Loucy (cell line): ENCODE measurements around the gene CALN1.
"Not testable (repeated sequence)": the region's sequence is repeated elsewhere in the genome, so short reads cannot be mapped to it uniquely, and the experiment has no call there.

Source experiments
- H2AFZ ChIP-seq: fragments of 200-600 bp; sonication (generic); 2 replicates; pipeline ENCODE4 v1.6.0; 2016; ENCODE audit warnings: antibody characterized with exemption, mild to moderate bottlenecking, low read length, moderate library complexity
- H3F3A ChIP-seq: fragments of 200-600 bp; 2 replicates; pipeline ENCODE4 v1.6.0; 2016; ENCODE audit warnings: antibody characterized with exemption, low read depth, mild to moderate bottlenecking
- H3K27me3 ChIP-seq: fragments of 200-600 bp; sonication (generic); 2 replicates; pipeline ENCODE4 v1.6.1; 2014; ENCODE audit warnings: low read length, mild to moderate bottlenecking; ENCODE audit not compliant: insufficient read depth, poor library complexity, severe bottlenecking
- H3K36me3 ChIP-seq: fragments of 200-600 bp; sonication (generic); 2 replicates; pipeline ENCODE4 v1.6.1; 2016; ENCODE audit warnings: low read length; ENCODE audit not compliant: insufficient read depth
- H3K4me1 ChIP-seq: fragments of 200-600 bp; sonication (generic); 2 replicates; pipeline ENCODE4 v1.5.1; 2014; ENCODE audit warnings: low read length, mild to moderate bottlenecking; ENCODE audit not compliant: insufficient read depth, poor library complexity, severe bottlenecking
- H3K4me2 ChIP-seq: fragments of 200-600 bp; sonication (generic); 2 replicates; pipeline ENCODE4 v1.6.0; 2014; ENCODE audit warnings: antibody characterized with exemption, low read length, low read depth, mild to moderate bottlenecking; ENCODE audit not compliant: poor library complexity, severe bottlenecking
- H3K4me3 ChIP-seq: fragments of 200-600 bp; sonication (generic); 2 replicates; pipeline ENCODE4 v1.5.1; 2014; ENCODE audit warnings: low read length, mild to moderate bottlenecking, mixed read lengths; ENCODE audit not compliant: poor library complexity, severe bottlenecking
- H3K79me2 ChIP-seq: fragments of 200-600 bp; sonication (generic); 2 replicates; pipeline ENCODE4 v1.6.1; 2014; ENCODE audit warnings: low read length; ENCODE audit not compliant: insufficient read depth
- H3K9ac ChIP-seq: fragments of 200-600 bp; sonication (generic); 2 replicates; pipeline ENCODE4 v1.6.0; 2014; ENCODE audit warnings: mild to moderate bottlenecking, low read depth, low read length, moderate library complexity; ENCODE audit not compliant: poor library complexity, severe bottlenecking
- H3K9me2 ChIP-seq: fragments of 200-600 bp; sonication (generic); replicated peaks from 2 replicates; pipeline ENCODE4 v1.6.1; 2016; ENCODE audit warnings: low read depth, low read length, mixed read lengths
- H3K9me3 ChIP-seq: fragments of 200-600 bp; sonication (generic); 2 replicates; pipeline ENCODE4 v1.6.1; 2014; ENCODE audit warnings: mild to moderate bottlenecking, antibody characterized with exemption, low read length, low read depth; ENCODE audit not compliant: insufficient read depth
- H4K20me1 ChIP-seq: fragments of 200-600 bp; sonication (generic); 2 replicates; pipeline ENCODE4 v1.6.0; 2014; ENCODE audit warnings: antibody characterized with exemption, low read length, mild to moderate bottlenecking; ENCODE audit not compliant: insufficient read depth, poor library complexity, severe bottlenecking
- EZH2phosphoT487 ChIP-seq: fragments of 200-600 bp; IDR thresholded peaks from 2 replicates; pipeline ENCODE4 v1.6.1; 2018; ENCODE audit warnings: antibody characterized with exemption, mild to moderate bottlenecking, moderate library complexity, borderline replicate concordance
- TF ChIP-seq, protein P1 (sequence below): fragments of 200-600 bp; sonication (generic); conservative IDR thresholded peaks from 2 replicates; pipeline ENCODE4 v1.5.1; 2014; ENCODE audit warnings: mild to moderate bottlenecking, antibody characterized with exemption, low read length

CALN1 gene

DNA sequence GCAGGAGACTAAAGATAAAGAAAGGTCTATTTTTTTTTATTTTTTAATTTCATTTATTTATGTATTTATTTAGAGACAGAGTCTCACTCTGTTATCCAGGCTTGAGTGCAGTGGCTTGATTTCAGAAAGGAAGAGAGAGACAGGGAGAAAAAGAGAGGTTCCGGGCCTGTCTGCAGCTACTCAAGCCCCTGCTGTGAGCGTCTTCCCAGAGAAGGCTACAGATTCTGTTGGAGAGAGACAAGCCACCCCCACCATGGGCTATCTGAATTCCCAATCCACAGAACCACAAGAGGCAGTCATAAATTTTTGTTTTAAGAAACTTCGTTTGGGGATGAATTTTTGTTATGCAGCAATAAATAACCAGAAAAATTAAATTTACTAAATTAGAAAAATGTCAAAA is 68.1 kb downstream of the CALN1 start:
- Histone ChIP-seq H3K9me2 (no peaks in the 10 kb centered on the region), H3K9me3 (no peaks in the 10 kb centered on the region), H3K9ac (no peak overlapping the region), H3K36me3 (no peaks in the 10 kb centered on the region), H2AFZ (no peak overlapping the region), H3K4me2 (no peak overlapping the region), H4K20me1 (no peaks in the 10 kb centered on the region), H3F3A (no peaks in the 10 kb centered on the region), H3K79me2 (no peaks in the 10 kb centered on the region), H3K4me1 (no peaks in the 10 kb centered on the region), H3K4me3 (no peak overlapping the region), H3K27me3 (no peaks in the 10 kb centered on the region)
- no peak for TF ChIP-seq EZH2phosphoT487
- TF ChIP-seq, protein P1, sequence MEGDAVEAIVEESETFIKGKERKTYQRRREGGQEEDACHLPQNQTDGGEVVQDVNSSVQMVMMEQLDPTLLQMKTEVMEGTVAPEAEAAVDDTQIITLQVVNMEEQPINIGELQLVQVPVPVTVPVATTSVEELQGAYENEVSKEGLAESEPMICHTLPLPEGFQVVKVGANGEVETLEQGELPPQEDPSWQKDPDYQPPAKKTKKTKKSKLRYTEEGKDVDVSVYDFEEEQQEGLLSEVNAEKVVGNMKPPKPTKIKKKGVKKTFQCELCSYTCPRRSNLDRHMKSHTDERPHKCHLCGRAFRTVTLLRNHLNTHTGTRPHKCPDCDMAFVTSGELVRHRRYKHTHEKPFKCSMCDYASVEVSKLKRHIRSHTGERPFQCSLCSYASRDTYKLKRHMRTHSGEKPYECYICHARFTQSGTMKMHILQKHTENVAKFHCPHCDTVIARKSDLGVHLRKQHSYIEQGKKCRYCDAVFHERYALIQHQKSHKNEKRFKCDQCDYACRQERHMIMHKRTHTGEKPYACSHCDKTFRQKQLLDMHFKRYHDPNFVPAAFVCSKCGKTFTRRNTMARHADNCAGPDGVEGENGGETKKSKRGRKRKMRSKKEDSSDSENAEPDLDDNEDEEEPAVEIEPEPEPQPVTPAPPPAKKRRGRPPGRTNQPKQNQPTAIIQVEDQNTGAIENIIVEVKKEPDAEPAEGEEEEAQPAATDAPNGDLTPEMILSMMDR: no peak

DNA sequence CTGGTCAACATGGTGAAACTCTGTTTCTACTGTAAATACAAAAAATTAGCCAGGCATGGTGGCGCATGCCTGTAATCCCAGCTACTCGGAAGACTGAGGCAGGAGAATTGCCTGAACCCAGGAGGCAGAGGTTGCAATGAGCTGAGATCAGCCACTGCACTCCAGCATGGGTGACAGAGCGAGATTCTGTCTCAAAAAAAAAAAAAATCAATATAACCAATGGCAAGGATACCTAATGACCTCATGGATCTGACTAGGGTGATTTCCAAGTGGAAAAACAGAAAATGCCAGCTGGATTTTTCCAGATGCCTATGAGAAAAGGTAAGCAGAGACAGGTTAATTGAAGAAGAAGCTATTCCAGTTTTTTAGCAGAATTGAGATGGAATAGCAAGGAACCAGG is 68.8 kb downstream of the CALN1 start:
- H3K9me3 ChIP-seq, H3K79me2 ChIP-seq, H3K9ac ChIP-seq, H3K36me3 ChIP-seq, H3F3A ChIP-seq, H4K20me1 ChIP-seq, H3K4me3 ChIP-seq, H3K9me2 ChIP-seq, H3K4me2 ChIP-seq, H3K27me3 ChIP-seq, H2AFZ ChIP-seq, H3K4me1 ChIP-seq: not testable (repeated sequence)

DNA sequence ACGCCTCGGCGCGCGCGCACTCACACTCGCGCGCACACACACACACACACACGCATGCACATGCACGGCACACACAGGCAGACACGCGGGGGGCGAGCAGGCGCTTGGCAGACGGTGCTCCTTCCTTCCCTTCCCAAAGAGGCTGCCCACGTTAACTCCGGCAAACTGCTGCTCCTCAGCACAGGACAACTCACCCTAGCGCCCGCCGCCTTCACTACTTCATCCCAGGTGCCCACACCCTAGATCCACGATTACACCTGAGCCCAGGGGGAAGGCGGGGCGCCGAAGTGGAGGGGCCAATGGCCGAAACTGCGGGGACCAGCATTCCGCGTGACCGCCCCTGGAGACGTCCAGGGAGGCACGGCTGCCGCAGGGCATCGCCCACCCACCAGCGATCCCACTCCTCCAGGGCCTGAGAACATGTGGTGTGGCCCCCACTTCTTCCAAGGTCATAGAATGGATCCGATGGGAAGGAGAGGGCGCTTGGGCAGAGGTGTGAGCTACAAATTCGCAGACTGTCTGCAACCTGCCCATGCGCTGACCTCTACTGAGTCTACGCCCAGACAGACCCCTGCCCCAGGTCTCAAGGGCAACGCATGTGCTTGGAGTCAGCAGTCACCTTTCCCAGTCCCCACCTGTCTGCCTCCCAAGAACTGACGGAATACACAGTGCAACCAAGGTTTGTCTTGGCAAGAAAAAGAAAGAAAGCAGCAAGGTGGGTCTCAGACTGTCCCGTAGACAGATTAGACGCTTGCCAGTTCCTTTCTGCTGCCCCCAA is 74.6 kb downstream of the CALN1 start:
- no peaks in the 10 kb centered on the region; the same call in 1 of the 2 replicates for H3K9me3 ChIP-seq
- H3K36me3 ChIP-seq: no peaks in the 10 kb centered on the region
- no peaks in the 10 kb centered on the region for H3K9me2 ChIP-seq
- no peaks in the 10 kb centered on the region for H4K20me1 ChIP-seq
- H3F3A ChIP-seq: no peaks in the 10 kb centered on the region
- no peak overlapping the region for H3K9ac ChIP-seq
- TF ChIP-seq, protein P1: no peak
- no peak for TF ChIP-seq EZH2phosphoT487
- no peaks in the 10 kb centered on the region for H3K4me1 ChIP-seq
- H3K4me3 ChIP-seq: no peak overlapping the region
- no peak overlapping the region for H3K4me2 ChIP-seq
- no peaks in the 10 kb centered on the region for H3K27me3 ChIP-seq
- H3K79me2 ChIP-seq: no peaks in the 10 kb centered on the region
- H2AFZ ChIP-seq: no peak overlapping the region
